MM.1S (cell line): ENCODE measurements around the gene C10orf90.

ENCODE experiments used
- DNase-seq: peaks from one replicate; pipeline ENCODE4 v3.0.0-alpha.2; 2015
- H2AFZ ChIP-seq: fragments of 300-600 bp; sonication (generic); 2 replicates; pipeline ENCODE4 v1.6.0; 2016; ENCODE audit warnings: antibody characterized with exemption, low read length
- H3F3A ChIP-seq: fragments of 300-600 bp; sonication (generic); 2 replicates; pipeline ENCODE4 v1.6.1; 2016; ENCODE audit warnings: mild to moderate bottlenecking, antibody characterized with exemption, low read length, moderate library complexity, mixed read lengths; ENCODE audit not compliant: insufficient read depth
- H3K27ac ChIP-seq: fragments of 300-600 bp; sonication (generic); 2 replicates; pipeline ENCODE4 v1.5.1; 2016; ENCODE audit warnings: mild to moderate bottlenecking, low read length
- H3K27me3 ChIP-seq: fragments of 300-600 bp; sonication (generic); replicated peaks from 2 replicates; pipeline ENCODE4 v1.6.0; 2016; ENCODE audit warnings: low read length; ENCODE audit not compliant: insufficient read depth
- H3K36me3 ChIP-seq: fragments of 300-600 bp; sonication (generic); replicated peaks from 2 replicates; pipeline ENCODE4 v1.6.1; 2016; ENCODE audit warnings: mild to moderate bottlenecking, low read length, mixed read lengths; ENCODE audit not compliant: insufficient read depth
- H3K4me1 ChIP-seq: fragments of 300-600 bp; sonication (generic); 2 replicates; pipeline ENCODE4 v1.6.1; 2016; ENCODE audit warnings: low read length, mixed read lengths
- H3K4me2 ChIP-seq: fragments of 300-600 bp; sonication (generic); 2 replicates; pipeline ENCODE4 v1.6.0; 2016; ENCODE audit warnings: low read depth, low read length
- H3K4me3 ChIP-seq: fragments of 300-600 bp; sonication (generic); 2 replicates; pipeline ENCODE4 v1.5.1; 2016; ENCODE audit warnings: low read length, mixed read lengths
- H3K79me2 ChIP-seq: fragments of 300-600 bp; sonication (generic); 2 replicates; pipeline ENCODE4 v1.6.1; 2016; ENCODE audit warnings: mixed run types, low read length, mixed read lengths
- H3K9ac ChIP-seq: fragments of 300-600 bp; sonication (generic); 2 replicates; pipeline ENCODE4 v1.6.1; 2016; ENCODE audit warnings: low read length, mixed read lengths
- H3K9me2 ChIP-seq: fragments of 300-600 bp; sonication (generic); replicated peaks from 2 replicates; pipeline ENCODE4 v1.6.1; 2016; ENCODE audit warnings: mild to moderate bottlenecking, low read length, mixed read lengths; ENCODE audit not compliant: insufficient read depth
- H3K9me3 ChIP-seq: fragments of 300-600 bp; sonication (generic); replicated peaks from 2 replicates; pipeline ENCODE4 v1.6.1; 2016; ENCODE audit warnings: mild to moderate bottlenecking, low read length, mixed read lengths; ENCODE audit not compliant: insufficient read depth
- H4K20me1 ChIP-seq: fragments of 300-600 bp; sonication (generic); 2 replicates; pipeline ENCODE4 v1.6.1; 2016; ENCODE audit warnings: mild to moderate bottlenecking, low read length, moderate library complexity, mixed read lengths; ENCODE audit not compliant: insufficient read depth
- EZH2 ChIP-seq: fragments of 300-600 bp; sonication (generic); optimal IDR thresholded peaks from 2 replicates; pipeline ENCODE3; 2017; ENCODE audit warnings: low read depth, mild to moderate bottlenecking, antibody characterized with exemption, low read length, mixed read lengths
- EZH2phosphoT487 ChIP-seq: fragments of 300-600 bp; sonication (generic); IDR thresholded peaks from 2 replicates; pipeline ENCODE4 v1.6.1; 2018; ENCODE audit warnings: antibody characterized with exemption, low read length
- TF ChIP-seq, protein P1 (sequence below): fragments of 300-600 bp; sonication (generic); IDR thresholded peaks from 2 replicates; pipeline ENCODE4 v1.5.1; 2016; ENCODE audit warnings: antibody characterized with exemption, low read length, mixed read lengths

The C10orf90 gene

DNA sequence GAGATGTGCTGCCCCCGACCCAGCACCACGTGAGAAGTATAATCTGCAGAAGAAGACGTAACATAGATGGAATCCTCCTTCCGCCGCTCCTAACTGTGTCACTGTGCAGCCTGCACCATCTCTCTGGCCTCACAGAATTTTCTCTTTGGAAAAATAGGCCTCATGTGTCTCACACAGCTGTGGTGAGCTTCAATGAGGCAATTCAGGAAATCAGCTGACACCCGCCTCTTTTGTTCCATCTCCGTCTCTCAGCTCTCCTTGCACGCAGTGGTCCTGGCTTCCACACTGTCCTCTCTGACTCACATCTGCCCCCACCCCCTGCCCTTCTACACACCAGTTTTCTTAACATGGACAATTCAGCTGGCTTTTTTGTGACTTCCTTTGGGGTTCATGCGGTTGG lies 7.2 kb downstream of the C10orf90 start:
- no peak overlapping the region for H2AFZ ChIP-seq
- TF ChIP-seq EZH2phosphoT487, result no peak
- TF ChIP-seq EZH2, result no peak
- TF ChIP-seq, protein P1, sequence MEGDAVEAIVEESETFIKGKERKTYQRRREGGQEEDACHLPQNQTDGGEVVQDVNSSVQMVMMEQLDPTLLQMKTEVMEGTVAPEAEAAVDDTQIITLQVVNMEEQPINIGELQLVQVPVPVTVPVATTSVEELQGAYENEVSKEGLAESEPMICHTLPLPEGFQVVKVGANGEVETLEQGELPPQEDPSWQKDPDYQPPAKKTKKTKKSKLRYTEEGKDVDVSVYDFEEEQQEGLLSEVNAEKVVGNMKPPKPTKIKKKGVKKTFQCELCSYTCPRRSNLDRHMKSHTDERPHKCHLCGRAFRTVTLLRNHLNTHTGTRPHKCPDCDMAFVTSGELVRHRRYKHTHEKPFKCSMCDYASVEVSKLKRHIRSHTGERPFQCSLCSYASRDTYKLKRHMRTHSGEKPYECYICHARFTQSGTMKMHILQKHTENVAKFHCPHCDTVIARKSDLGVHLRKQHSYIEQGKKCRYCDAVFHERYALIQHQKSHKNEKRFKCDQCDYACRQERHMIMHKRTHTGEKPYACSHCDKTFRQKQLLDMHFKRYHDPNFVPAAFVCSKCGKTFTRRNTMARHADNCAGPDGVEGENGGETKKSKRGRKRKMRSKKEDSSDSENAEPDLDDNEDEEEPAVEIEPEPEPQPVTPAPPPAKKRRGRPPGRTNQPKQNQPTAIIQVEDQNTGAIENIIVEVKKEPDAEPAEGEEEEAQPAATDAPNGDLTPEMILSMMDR, result no peak
- H3F3A ChIP-seq, result no peaks in the 10 kb centered on the region
- no peak overlapping the region for H3K9ac ChIP-seq
- H3K27me3 ChIP-seq, result no peaks in the 10 kb centered on the region
- H4K20me1 ChIP-seq, result no peaks in the 10 kb centered on the region
- no peaks in the 10 kb centered on the region for H3K79me2 ChIP-seq
- no peak overlapping the region for H3K27ac ChIP-seq
- DNase-seq, result no peak
- no peaks in the 10 kb centered on the region for H3K9me3 ChIP-seq
- H3K4me3 ChIP-seq, result no peak overlapping the region
- no peaks in the 10 kb centered on the region for H3K36me3 ChIP-seq
- no peaks in the 10 kb centered on the region for H3K9me2 ChIP-seq
- H3K4me2 ChIP-seq, result no peak overlapping the region
- no peaks in the 10 kb centered on the region for H3K4me1 ChIP-seq

DNA sequence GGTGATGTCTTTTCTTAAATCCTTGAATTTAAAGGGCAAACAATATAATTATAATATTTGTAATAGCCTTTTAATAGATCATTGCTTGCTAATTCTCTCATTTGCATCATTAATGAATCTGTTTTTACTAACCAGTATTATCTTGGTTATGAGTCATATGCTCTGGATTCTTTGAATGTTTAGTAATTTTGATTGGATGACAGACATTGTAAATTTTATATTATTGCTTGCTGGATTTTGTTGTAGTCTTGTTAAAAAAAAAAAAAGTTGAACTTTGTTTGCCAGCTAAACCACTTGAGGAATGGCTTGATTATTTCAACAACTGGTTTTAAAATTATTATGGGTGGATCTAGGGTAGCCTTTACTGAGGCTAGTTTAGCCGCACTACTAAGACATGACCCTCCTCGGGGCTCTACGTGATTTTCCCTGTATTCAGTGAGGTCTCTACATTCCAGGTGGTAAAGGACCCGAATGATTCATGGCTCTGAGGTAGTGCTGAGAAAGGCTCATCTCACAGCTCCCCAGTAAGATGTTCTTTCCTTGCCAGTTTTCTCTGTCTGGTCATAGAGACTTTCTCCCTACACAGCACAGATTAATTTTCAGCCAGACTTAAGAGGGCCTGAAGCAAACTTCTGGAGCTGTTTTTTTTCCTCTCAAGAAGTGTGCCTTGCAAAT lies 8.5 kb downstream of the C10orf90 start:
- Histone ChIP-seq H3K79me2 (no peaks in the 10 kb centered on the region), H3K36me3 (no peaks in the 10 kb centered on the region), H3K4me1 (no peaks in the 10 kb centered on the region), H4K20me1 (no peaks in the 10 kb centered on the region), H2AFZ (no peak overlapping the region), H3F3A (no peaks in the 10 kb centered on the region), H3K9me3 (no peaks in the 10 kb centered on the region), H3K9me2 (no peaks in the 10 kb centered on the region), H3K27me3 (no peaks in the 10 kb centered on the region), H3K9ac (no peak overlapping the region), H3K4me3 (no peak overlapping the region), H3K27ac (no peak overlapping the region), H3K4me2 (no peak overlapping the region)
- no peak for DNase-seq
- TF ChIP-seq EZH2phosphoT487 (no peak), EZH2 (no peak)
- TF ChIP-seq, protein P1, result no peak

- no peak for DNase-seq
- Histone ChIP-seq H3F3A (no peaks in the 10 kb centered on the region), H3K4me1 (no peaks in the 10 kb centered on the region), H3K79me2 (no peaks in the 10 kb centered on the region), H3K4me2 (no peak overlapping the region), H3K9me2 (no peaks in the 10 kb centered on the region), H3K4me3 (no peak overlapping the region), H3K27me3 (no peaks in the 10 kb centered on the region), H3K9ac (no peak overlapping the region), H3K27ac (no peak overlapping the region), H3K9me3 (no peaks in the 10 kb centered on the region), H3K36me3 (no peaks in the 10 kb centered on the region), H2AFZ (no peak overlapping the region), H4K20me1 (no peaks in the 10 kb centered on the region)
- TF ChIP-seq, protein P1, result no peak
- TF ChIP-seq EZH2phosphoT487 (no peak), EZH2 (no peak)
Observed at GRCh38 chr10:126661356-126661755, 9.1 kb downstream of the C10orf90 start.
